CD1c-positive myeloid dendritic cell (primary cell): ENCODE data around the gene PANX2.

Experiments
- DNase-seq: peaks from one replicate; pipeline ENCODE4 v3.0.0-alpha.2; 2016; ENCODE audit errors: extremely low spot score

Gene PANX2

DNA sequence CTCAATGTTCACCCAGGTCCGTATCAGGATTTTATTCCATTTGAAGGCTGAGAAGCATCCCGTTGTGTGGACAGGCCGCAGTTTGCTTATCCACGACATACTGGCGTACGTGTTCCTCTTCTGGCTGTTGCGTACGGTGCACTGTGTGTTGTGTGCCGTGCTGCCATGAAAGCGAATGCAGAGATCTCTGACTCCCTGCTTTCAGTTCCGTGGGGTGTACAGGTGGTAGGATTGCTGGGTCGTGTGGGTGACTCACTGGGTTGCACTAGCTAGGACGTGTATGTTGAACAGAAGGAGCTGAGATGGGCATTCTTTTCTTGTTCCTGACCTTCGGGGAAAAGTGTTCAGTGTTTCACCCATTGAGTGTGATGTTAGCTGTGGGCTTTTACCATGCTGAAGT lies 40.6 kb downstream of the PANX2 start:
- DNase-seq: no peak

DNA sequence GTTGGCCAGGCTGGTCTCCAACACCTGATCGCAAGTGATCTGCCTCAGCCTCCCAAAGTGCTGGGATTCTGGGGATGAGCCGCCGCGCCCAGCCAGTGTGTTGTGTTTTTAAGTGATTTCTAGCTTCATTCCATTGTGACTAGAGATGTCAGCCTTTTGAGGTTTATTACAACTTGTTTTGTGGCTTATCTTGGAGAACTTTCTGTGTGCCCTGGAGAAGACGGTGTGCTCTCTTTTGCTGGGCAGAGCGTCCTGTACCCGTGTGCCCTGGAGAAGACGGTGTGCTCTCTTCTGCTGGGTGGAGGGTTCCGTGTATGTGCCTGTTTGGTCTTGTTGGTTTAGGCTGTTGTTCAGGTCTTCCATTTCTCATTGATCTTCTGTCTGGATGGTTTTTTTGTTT lies 42.7 kb downstream of the PANX2 start:
- DNase-seq: no peak

DNA sequence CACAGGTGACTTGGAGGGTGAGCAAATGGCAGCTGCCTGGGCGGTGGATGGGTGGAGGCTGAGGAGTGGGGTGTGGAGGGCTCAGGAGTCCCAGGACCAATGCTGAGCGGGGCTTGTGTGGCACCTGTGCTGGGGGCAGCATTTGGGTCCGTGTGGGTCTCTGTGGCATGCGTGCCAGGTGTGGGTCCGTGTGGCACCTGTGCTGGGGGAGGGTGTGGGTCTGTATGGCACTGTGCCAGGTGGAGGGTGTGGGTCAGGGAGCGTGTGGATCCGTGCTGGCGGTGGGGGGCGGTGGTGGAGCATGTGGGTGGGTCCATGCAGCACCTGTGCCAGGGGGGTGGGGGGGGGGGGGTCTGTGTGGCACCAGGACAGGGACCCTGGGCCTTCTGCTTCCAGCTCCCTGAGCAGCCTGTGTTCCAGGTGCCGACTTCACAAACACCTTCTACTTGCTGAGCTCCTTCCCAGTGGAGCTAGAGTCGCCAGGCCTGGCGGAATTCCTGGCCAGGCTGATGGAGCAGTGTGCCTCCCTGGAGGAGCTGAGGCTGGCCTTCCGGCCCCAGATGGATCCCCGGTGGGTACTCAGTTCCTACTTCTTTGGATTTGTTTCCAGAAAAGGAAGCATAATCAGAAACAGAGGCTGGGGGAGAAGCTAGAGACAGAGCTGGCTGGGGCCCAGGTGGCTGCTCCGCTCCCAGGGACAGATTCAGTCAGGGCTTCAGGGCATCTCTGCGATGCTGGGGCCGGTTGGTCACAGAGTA lies 44.9 kb downstream of the PANX2 start:
- DNase-seq: no peak

DNA sequence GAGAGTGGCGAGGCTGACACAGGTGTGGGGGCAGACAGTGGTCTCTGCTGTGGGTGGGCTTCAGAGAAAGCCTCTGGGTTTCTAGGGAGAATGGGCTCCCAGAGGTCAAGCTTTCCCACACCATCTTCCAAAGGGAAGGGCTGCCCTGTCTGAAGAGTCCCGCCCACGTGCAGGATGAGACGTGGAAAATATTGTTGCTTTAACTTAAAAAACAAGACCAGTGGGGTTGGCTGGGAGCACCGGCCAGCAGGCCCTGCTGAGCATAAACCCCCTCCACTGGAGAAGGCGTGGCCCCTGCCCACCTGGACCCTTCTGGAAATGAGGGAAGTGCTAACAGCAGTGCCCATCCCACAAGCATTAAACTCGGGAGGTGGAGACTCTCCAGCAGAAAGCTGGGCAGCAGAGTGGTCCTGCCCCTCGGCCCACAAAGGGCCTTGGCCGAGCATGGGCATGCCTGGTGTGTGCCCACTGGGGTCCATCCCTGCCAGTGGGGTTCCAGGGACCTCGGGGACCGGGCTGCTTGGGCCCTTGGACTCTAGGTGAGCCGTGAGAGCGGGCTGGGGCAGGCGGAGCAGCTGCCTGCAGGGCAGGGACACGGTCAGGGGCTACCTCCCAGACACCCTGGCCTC lies 45.6 kb downstream of the PANX2 start:
- no peak for DNase-seq

DNA sequence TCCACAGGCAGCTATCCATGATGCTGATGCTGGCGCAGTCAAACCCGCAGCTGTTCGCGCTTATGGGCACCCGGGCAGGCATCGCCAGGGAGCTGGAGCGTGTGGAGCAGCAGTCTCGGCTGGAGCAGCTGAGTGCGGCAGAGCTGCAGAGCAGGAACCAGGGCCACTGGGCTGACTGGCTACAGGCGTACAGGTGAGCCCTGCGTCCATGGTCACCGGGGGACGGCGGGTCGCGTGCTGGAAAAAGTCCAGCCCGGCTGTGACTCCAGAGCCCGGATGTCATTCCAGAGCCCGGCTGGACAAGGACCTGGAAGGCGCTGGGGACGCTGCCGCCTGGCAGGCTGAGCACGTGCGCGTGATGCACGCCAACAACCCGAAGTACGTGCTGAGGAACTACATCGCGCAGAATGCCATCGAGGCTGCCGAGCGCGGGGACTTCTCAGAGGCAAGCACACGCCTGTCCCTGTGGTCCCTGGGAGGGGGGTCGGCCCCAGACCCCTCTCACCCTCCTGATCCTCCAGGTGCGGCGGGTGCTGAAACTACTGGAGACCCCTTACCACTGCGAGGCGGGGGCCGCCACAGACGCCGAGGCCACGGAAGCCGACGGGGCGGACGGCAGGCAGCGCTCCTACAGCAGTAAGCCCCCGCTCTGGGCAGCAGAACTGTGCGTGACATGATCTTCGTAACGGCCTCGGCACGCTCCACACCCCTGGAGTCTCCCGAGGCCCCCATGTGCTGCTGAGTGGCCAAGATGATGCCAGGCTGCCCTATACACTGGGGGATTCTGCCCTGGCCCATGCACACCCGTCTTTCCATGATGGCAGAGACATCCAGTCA lies 46.4 kb downstream of the PANX2 start:
- DNase-seq: no peak

DNA sequence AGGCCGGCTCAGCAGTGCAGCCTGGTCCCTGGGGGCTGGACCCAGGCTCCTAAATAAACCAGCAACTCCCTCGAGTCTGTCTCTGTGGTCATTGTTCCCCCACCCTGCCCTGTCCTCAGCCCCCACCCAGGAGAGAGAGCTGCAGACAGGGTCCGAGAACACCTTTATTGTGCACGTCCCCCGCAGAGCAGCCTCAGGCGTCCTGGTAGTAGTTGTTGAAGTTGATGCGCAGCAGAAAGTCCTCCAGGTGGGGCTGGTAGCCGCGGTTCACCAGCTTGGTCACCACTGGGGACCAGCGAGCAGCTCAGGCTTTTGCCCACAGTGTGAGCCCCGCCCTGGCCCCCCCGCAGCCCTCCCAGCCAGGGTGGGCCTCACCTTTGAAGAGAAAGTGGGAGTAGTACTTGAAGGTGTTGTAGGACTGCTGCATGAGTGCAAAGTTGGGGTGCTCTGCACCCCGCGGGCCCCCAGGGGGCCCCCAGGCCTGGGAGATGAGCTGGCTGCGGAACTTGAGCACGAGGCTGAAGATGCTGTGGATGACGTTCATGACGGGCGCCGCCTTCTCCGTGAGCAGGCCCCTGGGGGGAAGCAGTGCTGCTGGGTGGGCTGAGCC lies 47.1 kb downstream of the PANX2 start:
- no peak for DNase-seq

DNA sequence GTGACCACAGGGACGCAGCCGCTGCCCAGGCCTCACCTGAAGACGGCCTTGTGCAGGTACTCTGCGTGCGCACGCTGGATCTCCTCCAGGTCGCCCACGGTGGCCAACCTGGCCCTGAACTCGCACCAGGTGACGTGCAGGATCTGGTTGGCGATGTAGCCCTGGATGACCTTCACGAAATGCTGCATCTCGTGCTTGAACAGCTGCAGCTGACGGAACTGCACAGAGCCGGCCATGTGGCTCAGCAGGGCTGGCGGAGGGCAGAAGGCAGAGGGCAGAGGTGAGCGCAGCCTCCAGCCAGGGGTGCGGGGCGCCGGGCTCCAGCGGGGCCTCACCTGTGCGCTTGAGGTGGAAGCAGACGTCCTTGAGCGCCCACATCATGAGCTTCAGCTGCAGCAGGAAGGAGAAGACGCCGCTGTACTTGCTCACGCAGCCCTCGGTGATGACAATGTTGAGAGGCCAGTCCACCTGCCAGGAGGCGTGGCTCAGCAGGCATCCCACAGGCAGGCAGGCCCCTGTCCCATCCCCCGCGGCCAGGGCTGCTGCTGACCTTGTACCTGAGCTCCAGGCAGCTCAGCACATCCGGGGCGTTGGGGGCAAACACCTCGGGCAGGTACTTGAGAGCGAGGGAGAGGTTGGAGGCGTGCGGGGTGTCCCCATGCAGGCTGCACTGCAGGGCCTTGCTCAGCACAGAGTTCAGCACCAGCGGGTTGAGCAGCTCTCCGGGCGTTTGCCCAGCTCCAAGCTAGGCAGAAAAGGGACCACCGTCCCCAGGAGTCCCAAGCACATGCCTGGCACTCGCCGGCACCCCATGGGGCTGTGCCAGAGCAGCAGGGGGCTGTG lies 47.8 kb downstream of the PANX2 start:
- DNase-seq: no peak

DNA sequence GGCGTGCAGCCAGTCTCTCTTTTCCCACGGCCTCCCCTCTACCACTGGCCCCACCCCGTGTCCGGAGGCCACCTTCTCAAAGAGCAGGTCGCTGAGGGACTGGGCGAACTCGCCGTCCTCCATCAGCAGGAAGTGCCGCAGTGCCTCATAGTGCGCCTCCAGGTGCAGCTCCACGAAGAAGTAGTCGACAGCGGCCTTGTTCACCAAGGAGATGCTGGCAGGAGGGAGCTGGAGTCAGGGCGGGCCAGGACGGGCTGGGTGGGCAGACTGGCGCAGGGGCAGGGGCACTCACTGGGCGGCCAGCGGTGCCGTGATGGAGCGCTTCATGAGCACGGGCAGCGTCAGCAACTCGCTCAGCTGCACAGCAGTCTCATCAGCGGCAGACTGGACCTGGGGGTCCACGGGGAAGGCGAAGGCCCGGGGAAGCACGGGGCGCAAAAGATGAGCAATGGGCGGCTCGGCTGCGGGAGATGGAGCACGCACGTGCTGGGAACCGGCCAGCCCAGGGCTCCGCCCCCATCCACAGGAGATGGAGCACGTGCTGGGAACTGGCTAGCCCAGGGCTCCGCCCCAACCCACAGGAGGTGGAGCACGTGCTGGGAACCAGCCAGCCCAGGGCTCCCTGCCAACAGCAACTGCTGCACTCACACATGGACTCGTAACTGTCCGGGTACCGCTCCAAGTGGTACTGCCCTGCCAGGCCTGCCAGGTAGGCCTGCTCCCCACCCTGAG lies 48.6 kb downstream of the PANX2 start:
- peak; percentile 28 for DNase-seq

DNA sequence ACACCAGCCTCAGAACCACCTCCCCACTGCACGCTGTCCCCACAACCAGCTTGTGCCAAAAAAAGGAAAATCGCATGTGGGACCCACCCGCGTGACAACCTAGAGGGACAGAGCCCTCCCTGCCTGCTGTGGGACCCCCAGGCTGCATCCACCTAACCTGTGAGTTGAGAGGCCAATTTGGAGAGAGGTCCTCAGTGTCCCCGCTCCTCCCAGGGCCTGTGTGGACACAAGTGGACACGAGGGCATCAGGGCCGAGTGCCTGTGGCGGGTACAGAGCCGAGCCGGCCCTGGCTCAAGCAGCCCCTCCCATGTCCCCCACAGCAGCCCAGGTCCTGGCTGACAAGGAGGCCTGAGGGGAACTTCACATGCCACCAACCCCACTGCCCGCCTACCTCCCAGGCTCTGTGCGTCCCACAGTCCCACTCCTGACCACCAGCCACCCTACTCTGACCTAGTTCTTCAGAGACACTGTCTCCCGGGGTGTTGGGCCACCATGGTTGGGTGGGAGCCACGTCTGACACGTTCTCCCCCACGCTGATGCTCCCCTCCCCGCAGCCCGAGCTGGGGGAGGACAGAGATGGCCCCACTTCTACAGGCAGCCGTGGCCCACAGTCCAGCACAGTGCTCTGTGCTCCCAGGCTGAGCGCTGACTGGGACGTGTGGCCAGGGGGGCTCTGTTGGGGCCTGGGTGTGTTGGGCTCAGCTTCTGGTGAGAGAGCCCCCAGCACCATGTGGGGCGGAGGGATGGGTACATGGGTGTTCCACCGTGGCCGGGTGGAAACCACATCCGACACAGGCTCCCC lies 49.5 kb downstream of the PANX2 start:
- no peak for DNase-seq

DNA sequence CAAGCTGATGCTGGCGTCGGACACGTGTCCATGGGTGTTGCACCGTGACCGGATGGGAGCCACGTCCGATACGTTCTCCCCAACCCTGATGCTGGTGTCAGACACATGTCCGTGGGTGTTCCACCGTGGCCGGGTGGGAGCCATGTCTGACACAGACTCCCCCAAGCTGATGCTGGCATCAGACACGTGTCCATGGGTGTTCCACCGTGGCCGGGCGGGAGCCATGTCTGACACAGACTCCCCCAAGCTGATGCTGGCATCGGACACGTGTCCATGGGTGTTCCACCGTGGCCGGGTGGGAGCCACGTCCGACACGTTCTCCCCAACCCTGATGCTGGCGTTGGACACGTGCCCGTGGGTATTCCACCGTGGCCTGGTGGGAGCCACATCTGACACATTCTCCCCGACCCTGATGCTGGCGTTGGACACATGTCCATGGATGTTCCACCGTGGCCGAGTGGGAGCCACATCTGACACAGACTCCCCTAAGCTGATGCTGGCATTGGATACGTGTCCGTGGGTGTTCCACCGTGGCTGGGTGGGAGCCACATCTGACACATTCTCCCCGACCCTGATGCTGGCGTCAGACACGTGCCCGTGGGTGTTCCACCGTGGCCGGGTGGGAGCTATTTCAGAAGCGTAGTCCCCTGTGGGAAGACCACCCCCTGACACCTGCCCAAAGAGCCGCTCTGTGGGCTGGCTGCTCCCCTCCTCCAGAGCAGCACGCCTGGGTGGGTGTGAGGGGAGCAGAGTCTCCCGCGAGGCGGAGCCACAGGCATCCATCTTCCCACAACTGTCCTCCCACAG lies 50.3 kb downstream of the PANX2 start:
- DNase-seq: no peak

DNA sequence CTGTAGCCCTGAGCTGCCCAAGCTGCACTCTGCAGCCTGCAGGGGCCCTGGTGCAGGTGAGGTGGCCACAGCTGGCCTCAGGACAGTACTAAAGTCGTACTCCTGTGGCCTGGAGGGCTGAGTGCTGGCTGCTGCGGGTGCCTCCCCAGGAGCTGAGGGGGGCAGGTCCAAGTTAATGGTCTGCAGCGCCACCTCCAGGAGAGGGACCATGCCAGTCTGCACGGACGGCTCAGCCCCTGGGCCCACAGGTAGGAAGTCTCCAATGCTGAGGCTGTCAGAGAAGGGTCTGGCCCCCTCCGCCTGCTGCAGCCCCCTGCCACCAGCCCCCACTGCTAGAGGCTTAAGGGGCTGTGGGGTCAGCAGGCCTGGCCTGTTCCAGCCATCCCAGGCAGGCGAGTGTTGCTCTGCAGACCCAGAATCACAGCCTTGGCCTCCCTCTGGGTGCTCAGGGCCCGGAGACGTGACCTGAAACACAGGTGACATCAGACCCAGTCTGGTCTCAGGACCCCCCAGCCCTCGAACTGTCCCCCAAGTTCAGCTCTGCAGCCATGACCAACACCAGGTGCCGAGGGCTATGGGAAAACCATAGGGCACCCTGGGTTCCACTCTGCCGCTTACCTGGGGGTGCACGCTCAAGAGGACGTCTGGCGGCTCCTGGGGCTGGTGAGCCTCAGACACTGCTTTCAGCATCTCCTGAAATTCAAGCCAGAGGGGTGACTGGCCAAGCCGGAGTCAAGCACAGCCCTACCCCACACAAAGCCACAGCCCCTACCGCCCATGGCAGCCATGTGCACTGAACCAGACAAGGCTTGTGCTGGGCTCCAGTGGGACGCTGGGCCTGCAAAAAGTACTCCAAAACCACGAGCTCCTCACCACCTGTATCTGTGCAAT lies 51.1 kb downstream of the PANX2 start:
- DNase-seq: no peak

DNA sequence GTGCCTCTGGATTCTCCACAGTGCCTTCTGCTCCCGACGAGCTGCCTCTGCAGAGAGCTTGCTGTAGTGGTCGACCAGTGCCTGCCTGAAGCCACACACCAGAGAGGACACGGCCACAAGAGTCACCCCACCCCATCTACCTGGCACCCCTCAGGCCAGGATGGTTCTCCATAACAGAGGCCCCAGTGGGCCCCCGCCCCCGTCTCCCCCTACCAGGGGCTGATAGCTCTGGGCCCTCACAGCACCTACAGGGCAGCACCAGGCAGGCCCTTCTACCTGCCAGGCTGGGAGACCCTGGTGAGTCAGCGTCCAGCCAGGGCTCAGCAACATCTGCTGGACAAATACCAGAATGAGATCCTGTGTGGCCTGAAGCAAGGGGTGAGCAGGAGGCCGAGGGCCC lies 52.0 kb downstream of the PANX2 start:
- no peak for DNase-seq

DNA sequence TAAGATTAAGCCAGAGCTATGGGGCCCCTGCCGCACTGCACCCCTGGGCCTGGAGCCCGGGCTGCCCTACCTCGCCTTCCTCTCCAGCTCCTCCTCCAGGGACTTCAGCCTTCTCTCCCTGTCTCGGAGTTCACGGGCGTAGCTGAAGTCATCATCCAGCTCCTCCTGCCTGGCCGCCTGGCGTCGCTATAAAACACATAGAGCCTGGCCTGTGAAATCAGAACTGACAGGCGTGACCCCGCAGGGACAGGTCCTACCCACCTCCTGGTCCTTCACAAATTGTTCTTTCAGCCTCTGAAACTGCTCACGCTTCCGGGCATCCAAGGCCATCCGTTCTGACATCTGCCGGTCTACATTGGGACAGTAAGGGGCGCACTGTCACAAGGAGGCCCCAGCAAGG lies 53.5 kb downstream of the PANX2 start:
- DNase-seq: no peak

DNA sequence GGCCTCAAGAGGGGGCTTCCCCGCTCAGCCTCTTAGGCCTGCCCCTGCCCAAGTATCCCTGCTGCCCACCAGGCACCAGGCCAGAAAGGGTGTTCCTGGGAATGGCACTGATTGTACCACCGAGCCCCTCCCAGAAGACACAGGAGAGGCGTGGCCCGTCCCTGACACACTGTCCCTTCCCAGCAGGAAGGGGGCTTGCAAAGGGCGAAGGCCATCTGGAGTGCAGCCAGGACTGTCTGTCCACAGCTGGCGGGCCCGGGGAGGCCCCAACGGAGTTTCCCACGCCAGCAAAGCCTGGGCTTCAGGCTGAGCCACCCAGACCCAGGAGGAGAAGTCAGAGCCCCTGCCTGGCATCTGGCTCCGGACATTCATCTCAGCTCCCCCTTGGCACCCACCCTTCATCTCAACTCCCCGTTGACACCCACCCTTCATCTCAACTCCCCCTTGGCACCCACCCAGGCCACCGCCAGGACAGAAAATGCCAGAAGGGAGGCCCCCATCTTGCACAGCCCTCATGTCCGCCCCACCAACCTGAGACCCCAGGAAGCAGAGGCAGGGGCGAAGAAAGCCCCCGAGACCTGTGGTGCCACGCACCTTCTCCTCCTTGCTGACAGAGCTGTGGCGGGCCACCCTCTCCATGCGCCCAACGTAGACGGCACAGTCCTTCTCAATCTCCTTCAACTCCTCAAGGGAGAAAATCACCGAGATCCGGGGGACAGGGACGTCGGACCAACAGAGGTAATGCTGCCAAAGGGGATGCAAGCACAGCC lies 54.9 kb downstream of the PANX2 start:
- no peak for DNase-seq

DNA sequence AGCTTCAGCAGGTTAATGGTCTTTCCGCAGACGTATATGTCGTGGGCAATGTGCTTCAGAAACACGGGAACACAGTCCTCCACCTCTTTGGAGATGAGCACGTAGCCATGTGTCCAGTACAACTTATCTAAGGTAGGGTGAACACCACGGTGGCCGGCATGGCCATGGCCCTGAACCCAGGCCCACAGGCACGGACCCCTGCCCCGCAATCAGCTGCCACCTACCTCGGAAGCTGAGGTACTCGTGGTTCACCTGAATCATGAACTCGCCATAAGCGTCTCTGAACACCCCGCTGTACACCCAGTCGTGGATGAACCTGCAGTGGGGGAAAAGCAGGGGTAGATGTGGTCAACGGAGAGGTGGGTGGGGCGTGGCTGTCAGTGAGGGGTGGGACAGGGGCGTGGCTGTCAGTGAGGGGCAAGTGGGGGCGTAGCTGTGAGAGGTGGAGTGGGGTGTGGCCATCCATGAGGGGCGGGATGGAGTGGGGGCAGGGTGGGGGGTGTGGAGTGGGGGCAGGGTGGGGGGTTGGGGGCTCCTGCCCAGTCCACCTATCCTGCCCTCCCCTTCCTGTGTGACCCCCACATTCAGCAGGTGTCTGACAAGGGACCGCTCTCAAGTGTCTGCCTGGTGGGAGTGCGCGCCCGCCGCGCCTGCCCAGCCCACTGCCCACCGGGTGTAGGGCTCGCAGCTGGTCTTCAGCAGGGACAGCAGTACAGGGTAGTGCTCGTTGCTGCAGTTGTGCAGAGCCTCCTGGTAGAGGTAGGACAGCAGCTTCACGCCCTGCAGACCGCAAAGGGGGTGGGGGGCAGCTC lies 55.7 kb downstream of the PANX2 start:
- DNase-seq: no peak

DNA sequence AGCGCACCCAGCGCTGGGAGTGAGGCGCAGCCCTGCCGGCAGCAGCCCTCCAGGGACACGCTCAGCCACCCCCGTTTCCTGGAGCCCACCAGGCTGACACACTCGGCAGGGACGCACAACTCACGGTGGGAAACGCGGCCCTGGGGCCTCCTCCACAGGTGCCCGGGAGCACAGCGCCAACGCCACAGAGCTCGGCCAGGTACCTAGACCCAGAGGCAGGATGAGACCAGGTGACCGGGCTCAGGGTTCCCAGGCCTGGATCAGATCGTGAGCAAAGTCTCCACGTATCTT lies 56.3 kb downstream of the PANX2 start:
- DNase-seq: no peak
